AG08395 (cell line): ENCODE measurements around the gene PARM1.
"Not testable (repeated sequence)": the region's sequence is repeated elsewhere in the genome, so short reads cannot be mapped to it uniquely, and the experiment has no call there.

Experiments
- DNase-seq: peaks from one replicate; pipeline ENCODE4 v3.0.0; 2012; ENCODE audit warnings: mixed read lengths, low spot score

Gene PARM1

DNA sequence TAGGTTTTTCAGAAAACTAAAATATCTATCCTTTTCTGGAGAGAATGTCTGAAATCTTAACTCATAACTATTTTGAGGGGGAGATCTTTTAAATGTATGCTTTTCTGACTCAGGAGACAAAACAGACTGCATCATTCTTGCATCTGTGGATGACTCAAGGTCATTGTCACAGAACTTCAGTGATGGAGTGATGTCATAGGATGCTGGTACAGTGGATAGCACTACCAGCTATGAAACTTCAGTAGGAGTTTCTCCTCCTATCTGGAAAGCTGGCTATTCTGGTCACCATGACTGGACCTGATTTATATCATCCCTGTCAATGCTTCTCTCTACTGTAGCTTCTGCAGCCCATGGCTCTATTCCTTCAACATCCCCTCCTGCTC lies 50.3 kb downstream of the PARM1 start:
- DNase-seq: no peak

DNA sequence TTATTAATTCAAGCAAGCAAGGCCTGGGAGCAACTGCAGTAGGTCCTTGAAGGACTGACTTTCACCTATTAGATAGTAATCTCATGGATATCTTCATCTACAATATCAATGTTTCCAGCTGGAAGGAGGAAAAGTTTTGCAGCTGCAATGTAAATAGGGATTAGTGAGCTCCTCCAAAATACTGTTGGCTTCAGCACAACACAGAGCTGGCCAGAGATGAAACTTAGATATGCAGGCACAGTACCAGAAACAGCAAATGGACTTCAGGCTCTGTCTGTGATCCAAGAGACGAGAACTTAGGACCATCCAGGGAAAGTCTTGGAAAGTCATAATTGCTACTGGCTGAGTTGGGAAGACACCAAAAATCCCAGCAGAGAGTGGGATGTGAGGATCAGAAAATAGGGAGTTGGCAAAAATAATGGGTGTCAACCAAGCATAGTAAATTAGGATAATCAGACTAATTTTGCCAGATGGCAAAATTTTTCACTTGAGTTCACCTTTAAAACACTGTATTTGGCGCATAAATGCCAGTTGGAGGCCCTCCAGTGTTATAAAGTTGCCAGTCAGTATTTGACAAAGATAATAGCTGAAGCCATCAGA lies 57.5 kb downstream of the PARM1 start:
- DNase-seq: no peak

DNA sequence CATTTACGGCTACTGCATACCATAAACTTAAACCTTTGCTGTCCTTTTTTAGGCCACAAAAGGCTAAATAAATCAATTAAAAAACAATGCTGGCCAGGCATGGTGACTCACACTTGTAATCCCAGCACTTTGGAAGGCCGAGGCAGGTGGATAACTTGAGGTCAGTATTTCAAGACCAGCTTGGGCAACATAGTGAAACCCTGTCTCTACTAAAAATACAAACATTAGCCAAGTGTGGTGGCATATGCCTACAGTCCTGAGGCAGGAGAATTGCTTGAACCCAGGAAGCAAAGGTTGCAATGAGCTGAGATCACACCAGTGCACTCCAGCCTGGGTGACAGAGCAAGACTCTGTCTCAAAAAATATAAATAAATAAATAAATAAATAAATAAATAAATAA lies 61.5 kb downstream of the PARM1 start:
- not testable (repeated sequence) for DNase-seq

DNA sequence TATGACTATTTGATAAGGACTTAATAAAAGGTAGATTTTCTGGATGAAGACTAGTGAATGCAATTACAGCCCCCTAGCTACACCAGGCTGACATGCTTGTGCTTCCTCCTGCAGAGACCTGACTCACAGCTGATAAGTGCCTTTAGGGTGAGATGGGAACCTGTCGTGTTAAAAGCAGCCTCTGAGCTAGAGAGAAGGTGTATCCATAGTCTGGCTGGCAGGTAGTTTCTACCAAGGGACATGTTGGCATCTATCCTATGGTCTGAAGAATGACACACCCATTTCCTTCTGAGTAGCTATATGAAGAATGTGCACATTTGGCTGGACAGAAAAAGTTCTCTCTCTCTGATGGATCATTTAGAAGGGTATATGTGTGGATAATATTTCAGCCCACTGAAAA lies 64.1 kb downstream of the PARM1 start:
- DNase-seq: no peak

DNA sequence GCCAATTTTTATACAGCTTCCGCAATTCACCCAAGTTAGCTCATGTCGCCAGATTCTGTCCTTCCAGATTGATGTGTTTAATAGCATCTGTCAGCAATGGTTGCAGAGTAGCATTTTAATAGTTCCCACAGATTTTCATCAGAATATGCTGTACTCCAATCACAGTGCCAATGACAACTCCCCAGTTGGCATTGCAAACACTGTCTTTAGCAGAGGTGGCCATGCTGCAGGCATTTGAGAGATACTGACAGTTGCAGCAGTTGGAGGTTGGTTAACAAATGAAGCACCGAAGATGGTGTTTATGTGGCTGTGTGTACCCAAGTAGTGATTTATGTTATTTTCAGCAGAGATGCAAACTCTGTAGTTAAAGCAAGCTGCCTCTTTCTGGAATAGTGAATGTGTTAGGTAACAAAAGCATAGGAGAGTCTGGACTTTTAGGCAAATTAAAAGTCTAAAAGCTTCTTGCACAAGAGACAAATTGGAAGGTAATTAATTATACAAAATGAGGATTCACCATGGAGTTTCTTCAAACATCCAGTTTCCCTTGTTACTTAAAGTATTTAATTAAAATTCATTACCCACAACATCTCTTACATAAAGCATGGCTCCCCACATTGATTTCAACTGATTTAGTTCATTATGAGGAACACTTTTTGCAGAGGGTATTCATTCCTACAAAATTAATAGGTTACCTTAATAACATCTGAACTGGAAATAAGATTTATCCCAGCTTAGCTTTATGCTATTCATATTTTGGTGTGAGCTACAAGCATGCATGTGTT lies 65.2 kb downstream of the PARM1 start:
- DNase-seq: no peak

DNA sequence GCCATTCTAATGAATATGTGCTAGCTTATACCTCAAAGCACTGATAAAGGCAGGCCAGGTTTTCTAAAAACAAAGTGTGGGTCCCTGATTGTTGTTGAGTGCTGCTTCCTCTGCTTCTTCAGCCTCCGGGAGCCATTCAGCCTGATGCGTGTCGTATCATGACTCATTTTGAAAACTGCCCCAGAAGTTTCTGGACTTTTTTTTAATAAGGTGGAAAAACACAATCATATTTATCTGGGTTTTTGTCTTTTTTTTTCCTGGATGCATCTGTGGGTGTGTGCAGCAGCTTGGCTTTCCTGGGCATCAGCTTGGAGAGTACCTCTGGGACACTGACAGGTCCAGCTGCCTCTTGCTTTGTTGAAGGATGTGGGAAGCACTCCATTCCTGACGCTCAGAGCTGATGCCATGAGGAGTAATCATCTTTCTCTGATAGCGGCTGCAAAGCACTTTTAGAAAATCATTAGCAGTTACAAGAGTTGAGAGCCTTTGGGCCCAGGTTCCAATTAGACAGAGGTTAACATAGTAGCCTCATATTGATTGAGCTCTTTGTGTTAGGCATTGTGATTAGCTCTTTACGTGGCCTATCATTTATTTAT lies 66.9 kb downstream of the PARM1 start:
- no peak for DNase-seq

DNA sequence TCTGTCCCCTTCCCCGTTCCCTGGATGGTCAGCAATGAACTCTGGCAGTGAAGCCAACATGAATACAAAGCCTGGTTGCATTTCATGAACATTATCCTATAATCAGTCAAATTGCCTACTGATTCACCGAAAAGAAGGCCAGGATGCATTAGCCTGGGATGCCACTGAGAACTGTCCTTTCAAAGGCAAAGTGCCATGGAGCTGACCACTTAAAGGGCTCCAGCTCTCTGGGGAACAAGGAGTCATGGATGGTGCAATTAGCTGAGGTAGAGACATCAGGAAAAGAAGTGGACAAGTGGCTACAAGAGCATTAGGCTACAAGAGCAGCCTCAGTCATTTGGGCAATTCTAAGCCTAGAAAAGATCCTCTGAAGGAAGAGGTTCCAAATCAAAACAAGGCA lies 69.0 kb downstream of the PARM1 start:
- DNase-seq: no peak

DNA sequence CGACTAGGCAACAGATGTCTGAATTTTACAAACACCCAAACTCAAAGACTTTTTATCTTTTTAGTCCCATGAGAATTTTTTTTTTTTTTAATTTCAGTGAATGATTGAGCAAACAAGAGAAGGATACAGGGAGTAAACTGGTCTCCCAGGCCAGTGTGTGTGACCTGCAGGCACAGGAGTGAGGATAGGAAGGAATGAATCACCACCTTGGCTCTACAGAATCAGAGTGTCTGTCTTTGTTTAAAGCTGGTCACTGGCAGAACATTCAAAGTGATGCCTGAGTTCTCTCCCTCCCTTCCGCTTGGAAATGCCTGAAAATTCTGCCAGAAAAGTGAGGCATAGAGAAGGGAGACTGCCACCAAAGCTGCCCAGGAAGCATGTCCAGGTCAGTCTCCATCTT lies 69.5 kb downstream of the PARM1 start:
- DNase-seq: no peak

DNA sequence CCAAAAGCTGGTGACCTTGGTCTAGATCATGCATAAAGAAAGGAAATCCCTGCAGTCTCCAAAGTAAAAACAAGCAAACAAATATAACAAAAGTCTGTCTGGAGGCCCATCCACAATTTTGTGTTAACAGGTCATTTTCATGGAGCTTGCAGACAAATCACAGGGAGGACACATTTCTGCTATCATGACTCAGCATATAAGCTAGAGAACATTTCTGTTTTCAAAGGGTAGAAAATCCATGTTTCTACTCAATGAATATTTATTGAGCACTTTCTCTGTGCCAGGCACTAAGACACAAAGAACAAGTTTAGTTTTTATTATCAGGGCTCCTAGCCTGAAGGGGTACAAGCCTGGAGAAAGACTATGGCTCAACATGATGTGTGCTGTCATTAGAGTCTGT lies 71.1 kb downstream of the PARM1 start:
- DNase-seq: no peak

DNA sequence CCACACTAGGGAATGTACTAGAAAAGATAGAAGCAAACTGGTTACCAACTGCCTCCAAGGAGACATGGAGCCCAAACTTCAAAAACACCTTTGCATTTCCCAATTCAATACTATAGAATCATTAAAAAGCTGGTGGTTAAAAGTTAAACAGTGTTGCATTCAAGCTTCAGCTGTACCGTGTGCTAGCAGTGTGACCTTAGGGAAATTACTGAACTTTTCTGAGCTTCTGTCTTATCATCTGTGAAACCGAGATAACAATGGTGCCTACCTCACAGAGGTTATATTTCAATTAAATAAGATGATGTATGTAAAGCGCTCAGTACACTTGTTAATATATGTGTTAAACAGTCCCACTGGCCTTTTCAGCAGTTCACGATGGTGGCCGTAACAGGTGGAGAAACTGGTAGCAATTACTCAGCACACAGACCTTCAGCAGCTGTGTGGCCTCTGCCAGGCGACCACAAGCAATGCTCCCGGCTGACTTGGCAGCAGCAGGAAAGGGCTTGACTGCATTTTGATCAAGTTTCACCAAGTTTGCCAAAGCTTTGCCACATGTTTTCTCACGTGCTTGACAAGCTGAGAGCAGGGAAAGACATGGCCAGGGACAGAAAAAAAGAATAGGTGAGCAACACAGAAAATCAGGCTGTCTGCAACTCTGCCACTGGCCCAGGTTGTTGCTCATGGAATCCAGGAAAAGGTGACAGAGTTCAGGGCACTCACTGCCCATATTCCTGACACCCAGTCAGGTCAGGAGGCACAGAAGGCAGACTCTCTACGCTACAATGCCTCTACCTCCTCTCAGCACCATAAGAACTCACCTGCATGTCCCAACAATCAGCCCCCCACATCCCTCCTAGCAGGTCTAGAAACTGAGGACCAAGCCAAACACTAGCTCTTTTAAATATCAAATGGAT lies 72.1 kb downstream of the PARM1 start:
- DNase-seq: no peak

DNA sequence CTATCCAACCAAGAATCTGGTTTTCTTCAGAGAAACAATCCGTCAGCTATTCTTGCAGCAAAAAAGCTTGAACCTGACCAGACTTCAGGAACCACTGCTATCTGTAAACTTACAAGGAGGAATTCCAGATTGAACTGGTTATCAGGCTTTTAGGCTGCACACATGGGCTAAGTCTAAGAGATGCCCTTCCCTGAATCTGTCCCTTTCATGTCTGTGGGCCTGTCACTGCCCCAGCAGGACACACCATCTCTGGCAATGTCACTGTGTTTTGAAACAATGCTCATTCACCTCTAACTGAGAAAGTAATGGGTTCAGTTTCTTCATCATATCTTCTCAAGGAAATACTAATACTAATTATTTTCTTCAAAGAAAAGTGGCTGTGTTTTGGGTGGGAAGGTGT lies 72.8 kb downstream of the PARM1 start:
- no peak for DNase-seq

DNA sequence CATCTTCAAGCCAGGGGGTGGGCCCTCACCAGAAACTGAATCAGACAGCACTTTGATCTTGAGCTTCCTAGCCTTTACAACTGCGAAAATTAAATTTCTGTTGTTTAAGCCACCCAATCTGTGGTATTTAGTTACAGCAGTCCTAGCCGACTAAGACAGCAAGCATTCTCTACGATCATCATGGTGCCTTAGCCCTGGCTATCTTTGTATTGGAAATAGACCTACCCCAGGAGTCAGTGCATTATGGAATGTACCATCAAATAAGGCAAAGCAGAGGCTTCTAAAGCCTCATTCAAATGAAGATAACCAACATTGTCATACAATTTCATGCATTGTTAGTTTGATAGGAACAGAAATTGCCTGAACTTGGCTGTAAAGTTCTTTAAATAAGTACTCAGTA lies 75.0 kb downstream of the PARM1 start:
- no peak for DNase-seq

DNA sequence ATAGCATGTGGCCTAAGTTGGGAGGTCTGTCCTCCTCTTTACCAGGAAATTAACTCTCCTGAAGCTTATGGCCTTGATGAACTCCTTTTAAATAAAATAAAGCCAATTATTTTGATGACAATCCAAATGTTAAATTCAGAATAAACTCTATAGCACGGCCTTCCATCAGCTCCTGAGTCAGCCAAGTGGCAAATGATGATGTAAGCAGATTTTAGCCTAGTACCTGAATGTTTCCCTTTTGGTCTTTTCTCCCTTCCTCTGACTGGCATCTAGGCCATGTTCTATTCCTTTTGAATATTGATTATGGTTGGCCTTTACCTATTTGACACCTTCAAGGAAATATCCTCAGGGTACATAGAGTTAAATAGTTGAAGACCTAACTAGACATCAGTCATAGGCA lies 76.2 kb downstream of the PARM1 start:
- no peak for DNase-seq

DNA sequence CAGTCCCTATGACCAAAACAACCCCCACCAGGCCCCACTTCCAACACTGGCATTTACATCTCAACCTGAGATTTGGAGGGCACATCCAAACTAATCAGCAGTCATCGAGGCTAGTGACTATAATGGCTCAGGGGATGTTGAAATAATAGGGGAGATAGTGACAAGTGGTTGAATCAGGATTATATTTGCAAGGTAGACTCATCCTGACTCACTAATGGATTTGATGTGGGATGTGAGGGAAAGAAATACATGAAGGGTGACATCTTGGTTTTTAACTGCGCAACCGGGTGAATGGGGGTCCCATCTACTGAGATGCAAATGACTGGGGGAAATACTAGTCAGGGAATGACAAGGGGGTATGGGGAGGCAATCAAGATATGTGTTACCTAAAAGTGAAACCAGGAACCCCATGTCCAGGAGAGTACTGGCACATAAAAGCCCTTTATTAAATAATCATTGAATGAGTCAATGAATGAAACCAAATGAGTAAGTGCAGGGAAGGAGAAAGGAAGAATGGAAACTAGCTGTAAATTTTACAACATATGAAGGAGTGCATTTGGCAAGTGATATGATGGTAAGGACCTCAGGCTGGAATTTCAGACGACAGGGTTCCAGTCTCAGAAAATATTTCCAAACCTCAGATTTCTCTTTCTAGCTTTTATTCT lies 78.3 kb downstream of the PARM1 start:
- DNase-seq: no peak

DNA sequence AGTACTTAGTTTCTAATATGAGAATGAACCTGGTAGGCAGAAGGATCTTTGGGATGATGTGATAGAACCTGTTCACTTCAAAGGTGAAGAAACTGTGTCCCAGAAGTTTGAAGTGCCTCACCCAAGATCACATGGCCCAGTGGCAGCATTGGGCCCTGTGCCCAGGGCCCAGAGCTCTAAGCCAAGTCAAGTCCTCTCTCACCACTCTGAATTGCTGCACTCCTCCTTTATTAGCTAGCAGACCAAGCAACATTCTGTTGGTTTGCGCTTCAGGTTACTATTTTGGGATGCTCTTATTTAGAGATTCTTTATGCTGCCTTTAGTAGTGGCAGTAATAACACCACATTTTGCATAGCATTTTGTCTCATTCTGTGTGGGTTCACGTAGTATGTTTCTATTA lies 82.7 kb downstream of the PARM1 start:
- DNase-seq: no peak

DNA sequence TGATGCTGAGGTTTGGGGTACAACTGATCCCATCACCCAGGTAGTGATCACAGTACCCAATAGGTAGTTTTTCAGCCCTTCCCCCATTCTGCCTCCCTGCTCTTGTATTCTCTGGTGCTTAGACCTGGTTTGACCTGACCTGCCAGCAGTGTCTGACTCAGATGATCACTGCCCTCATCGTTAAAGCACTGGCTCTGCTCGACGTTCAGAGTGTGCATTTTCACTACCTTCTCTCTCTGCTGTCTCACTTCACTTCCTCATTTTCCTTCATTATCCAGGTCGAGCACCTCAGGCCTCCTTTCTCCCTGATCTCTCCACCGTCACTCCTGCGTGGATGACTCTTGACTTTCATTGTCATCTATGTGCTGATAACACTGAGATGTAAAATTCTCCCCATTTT lies 83.6 kb downstream of the PARM1 start:
- DNase-seq: no peak

DNA sequence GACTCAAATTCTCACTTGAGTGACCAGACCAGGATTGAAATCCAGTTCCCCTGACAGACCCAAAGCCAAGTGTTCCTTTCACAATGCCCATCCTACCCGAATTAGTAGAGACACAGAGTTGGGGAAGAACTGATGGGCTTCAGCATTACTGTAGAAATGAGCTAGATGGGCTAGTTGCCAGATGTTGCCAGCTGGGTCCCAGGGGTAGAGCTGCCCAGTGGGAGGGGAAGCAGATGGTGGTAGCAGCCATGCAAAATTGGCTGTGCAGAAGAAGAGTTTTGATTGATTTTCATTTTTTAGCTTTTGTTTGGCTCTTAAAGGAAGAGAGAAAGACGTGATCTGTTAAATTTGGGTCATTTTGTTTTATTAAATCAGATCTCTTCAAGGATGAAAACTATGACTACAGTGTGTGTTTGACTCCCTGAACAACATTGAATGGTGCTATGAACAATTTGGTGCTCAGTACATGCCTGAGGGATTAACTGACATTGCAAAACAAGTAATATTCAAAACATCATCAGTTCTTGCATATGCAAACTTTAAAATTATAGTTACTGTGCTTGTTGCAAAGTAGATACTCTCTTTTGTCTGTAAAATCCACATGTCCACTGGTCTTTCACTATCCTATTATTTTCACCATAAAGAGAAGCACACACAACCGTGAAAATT lies 86.0 kb downstream of the PARM1 start:
- no peak for DNase-seq

DNA sequence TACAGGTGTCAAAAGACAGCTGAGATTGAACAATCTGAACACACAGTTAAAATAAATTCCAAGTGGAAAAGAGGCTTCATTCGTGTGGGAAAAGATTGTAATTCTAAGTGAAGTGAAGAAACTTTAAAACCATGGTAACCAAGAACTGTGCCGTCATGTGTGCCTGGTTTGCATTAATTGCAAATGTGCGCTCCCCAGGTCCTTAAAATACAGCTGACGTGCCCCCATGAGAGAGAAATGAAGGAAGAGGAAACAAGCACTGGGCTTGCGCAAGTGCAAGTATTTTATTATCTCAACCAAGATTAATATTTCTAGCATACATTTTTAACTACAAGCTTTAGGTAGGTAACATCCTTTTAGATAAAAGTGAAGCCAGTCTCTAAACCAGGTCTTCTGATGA lies 92.5 kb downstream of the PARM1 start:
- DNase-seq: no peak

DNA sequence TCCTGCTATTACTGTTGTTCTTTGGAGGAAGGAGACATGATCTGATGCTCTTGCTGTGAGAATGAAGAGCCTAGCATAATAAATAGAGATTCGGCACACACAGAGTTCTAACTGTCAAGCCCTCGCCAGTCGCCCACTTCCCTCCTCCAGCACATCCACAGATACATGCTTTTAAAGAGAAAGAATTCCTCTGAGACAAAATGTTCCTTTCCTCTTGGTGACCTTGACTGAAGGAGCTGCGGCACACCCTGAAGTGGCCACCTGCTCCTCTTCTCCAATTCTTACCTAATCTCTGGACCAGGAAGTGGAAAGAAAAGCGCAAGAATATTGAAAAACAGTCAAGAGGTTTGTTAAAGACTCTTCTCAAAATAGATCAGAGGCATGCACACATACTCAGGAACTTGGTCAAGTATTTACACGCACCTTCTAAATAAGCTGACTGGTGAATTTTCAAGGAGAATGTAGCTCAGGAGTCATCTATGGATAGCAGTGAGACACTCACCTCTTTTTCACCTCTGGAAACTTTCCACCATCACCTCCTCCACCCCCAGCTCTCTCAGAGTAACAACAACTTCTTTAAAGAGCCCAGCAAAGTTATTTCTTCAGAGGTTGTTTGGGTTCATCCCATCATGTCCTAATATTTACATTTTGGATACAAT lies 95.4 kb downstream of the PARM1 start:
- no peak for DNase-seq

DNA sequence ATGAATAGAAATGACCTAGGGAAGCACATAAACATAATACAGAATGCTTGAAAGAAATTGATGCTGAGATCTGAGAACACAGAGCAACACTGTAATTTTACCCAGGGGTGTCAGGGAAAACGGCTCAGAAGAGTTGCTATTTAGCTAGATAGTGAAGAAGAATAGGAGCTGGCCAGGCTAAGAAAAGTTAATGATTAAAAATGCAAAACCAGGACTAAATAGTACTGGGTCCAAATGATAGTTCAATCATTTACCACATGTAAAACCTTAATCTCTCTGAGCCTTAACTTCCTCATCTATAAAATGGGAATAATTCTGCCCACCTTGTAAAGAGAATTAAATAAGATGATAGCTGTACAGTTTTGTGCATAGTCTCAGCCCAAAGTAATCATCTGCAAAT lies 97.1 kb downstream of the PARM1 start:
- DNase-seq: no peak

DNA sequence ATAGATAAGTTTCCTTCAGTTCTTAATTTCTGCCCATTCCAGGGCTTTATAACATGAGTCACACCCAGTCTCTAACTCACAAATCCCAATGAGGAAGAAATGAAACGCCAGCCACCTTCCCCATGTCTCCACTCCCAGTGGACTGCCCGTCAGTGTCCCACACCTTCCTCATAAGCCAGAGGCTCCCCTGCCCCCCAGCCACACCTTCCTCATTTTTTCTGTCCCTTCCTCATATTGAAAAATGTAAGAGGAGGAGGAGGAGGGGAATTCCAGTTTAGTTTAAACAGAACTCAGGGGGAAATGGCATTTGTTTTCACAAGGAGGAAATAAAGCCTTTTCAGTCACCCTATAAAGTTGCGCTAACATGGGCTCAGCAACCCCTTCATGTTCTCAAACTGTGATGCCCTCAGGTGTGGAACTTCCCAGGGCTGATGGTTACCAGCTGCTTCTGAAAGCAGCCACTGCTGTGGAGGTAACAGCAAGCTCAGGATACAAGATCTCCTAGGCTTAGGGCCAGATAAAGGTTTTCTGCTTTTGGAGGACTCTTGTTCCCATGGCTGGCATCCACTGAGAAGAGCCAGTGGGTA lies 97.8 kb downstream of the PARM1 start:
- no peak for DNase-seq
